Measurements from ENCODE around the gene F7. TPM values are rescaled to one million over a fixed set of nuclear protein-coding genes. Genes with fewer than 3 reads are reported as not detected.

F7 gene
- total RNA-seq, 3 donors from 2014 or later (not counting 1 experiment from before 2014, with no cell fraction given) = 0.25 to 0.91 TPM; not detected in 1

DNA sequence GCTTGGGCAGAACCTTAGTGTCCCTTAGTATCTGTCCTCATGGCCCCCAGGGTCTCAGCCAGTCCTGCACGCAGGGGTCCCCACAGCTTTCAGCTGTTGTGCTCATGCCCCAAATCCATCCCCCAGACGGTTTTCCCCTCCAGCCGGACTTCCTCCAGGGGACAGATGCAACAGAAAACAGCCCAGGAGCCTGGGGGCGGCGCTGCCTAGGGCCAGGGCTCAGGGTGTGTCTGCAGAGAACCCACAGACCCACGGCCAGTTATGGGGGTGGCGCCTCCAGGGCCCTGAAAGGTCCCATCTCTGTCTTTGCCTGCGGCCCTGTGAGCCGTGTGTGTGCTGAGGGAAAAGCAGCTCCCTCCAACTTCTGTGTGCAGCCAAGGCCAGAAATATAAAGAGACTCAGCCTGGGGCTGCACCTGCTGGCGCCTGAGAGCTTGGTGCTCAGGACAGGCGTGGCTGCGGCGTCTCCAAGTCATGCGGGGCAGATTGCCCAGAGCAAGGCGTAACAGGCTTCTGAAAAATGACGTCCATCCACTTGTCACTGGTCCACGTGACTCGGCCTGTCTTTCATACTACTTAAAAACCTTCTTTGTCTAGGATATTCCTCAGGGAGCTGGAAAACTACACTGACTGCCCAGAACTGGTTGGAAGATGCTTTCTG, 22.1 kb upstream of the F7 start:
- no peaks in the 10 kb centered on the region for H3K9me3 Mint-ChIP-seq
- no peaks in the 10 kb centered on the region for H3K27me3 Mint-ChIP-seq (ENCODE audit: low read depth in 2 of 2)
- Histone ChIP-seq H3K36me3 (ENCODE audit: control insufficient read depth, insufficient read depth, low read length) (no peaks in the 10 kb centered on the region), H3K9me3 (ENCODE audit: control insufficient read depth, insufficient read depth, low read length) (no peaks in the 10 kb centered on the region), H3K4me3 (ENCODE audit: low read length) (no peak overlapping the region), H3K4me1 (ENCODE audit: control insufficient read depth, insufficient read depth, low read length) (no peaks in the 10 kb centered on the region), H3K27me3 (ENCODE audit: control insufficient read depth, insufficient read depth, low read length) (no peaks in the 10 kb centered on the region), H3K27ac (ENCODE audit: low read length) (no peak overlapping the region)
- TF ChIP-seq, protein P1, sequence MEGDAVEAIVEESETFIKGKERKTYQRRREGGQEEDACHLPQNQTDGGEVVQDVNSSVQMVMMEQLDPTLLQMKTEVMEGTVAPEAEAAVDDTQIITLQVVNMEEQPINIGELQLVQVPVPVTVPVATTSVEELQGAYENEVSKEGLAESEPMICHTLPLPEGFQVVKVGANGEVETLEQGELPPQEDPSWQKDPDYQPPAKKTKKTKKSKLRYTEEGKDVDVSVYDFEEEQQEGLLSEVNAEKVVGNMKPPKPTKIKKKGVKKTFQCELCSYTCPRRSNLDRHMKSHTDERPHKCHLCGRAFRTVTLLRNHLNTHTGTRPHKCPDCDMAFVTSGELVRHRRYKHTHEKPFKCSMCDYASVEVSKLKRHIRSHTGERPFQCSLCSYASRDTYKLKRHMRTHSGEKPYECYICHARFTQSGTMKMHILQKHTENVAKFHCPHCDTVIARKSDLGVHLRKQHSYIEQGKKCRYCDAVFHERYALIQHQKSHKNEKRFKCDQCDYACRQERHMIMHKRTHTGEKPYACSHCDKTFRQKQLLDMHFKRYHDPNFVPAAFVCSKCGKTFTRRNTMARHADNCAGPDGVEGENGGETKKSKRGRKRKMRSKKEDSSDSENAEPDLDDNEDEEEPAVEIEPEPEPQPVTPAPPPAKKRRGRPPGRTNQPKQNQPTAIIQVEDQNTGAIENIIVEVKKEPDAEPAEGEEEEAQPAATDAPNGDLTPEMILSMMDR (IDR thresholded peaks at IDR 0.05) = no peak
- no peaks in the 10 kb centered on the region for H3K4me1 Mint-ChIP-seq
- H3K27ac Mint-ChIP-seq = no peak overlapping the region
- no peak for ATAC-seq
- no peaks in the 10 kb centered on the region for H3K36me3 Mint-ChIP-seq
- 90% methylated on average over 18 of the region's 18 CpGs for WGBS (ENCODE audit: insufficient coverage)
- no peak overlapping the region for H3K4me3 Mint-ChIP-seq
- no peak for DNase-seq
- intact Hi-C loops (cut with micrococcal nuclease) = no loop called here

DNA sequence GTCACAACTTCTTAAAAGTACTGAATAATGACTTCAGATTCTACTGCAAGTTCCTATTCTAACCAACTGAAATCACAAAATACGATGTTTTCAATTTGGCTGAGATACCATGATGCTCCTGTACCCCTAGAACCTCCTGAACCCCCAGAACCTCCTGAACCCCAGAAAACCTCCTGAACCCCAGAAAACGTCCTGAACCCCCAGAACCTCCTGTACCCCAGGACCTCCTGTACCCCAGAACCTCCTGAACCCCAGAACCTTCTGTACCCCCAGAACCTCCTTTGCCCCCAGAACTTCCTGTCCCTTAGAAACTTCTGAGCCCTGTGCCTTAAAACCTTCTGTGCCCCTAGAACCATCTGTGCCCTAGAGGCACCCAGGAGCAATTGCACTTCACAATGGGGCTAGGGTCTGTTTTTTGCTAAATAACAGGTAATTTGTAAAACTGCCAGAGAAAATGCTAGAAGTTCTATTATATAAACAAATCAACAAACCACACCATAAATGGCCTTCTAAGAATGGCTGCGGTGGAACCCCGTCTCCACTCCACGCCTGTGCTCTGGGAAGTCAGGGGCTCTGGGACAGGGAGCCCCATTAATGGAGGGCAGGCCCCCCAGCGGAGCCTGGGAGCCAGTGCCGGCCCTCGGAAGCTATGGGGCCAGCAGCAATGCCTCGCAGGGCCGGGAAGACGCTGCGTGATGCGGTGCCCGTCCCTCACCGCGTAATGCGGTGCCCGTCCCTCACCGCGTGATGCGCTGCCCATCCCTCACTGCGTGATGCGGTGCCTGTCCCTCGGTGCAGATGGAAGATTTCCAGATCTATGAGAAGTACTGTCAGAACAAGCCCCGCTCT, 21.3 kb upstream of the F7 start:
- Mint-ChIP-seq H3K27me3 (ENCODE audit: low read depth in 2 of 2) (no peaks in the 10 kb centered on the region), H3K4me1 (no peaks in the 10 kb centered on the region), H3K27ac (no peak overlapping the region), H3K9me3 (no peaks in the 10 kb centered on the region), H3K36me3 (no peaks in the 10 kb centered on the region), H3K4me3 (no peak overlapping the region)
- TF ChIP-seq, protein P1 (IDR thresholded peaks at IDR 0.05) = no peak
- Histone ChIP-seq H3K4me1 (ENCODE audit: control insufficient read depth, insufficient read depth, low read length) (no peaks in the 10 kb centered on the region), H3K9me3 (ENCODE audit: control insufficient read depth, insufficient read depth, low read length) (no peaks in the 10 kb centered on the region), H3K4me3 (ENCODE audit: low read length) (no peak overlapping the region), H3K27me3 (ENCODE audit: control insufficient read depth, insufficient read depth, low read length) (no peaks in the 10 kb centered on the region), H3K27ac (ENCODE audit: low read length) (no peak overlapping the region), H3K36me3 (ENCODE audit: control insufficient read depth, insufficient read depth, low read length) (no peaks in the 10 kb centered on the region)
- 96% methylated on average over 25 of the region's 25 CpGs for WGBS (ENCODE audit: insufficient coverage)
- DNase-seq (no peak), ATAC-seq (no peak)
- intact Hi-C loops (cut with micrococcal nuclease) = no loop called here

DNA sequence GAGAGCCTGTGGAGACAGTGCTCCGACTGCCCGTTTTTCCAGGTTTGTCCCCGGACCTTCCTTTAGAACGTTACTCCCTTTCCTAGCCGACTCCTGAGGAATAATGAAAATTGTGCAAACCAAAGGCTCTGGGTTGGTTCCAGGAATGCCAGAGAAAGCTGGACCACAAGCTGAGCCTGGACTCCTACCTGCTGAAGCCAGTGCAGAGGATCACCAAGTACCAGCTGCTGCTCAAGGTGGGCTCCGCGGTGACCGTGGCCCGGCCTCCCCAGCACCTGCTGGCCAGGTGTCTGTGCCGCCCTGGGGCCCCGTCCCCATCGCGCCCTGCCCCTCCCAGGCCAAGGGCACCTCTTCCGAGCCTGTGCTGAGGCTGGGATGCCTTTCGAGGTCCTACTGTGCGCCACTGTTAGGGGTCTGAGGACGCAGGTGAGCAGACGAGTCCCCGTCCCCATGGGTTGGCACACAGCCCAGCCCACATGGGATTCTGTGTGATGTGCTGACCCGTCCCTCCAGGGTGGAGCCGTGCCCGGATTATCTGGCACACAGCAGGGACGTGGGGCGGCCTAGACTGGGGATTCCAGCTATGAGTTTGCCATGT, 20.5 kb upstream of the F7 start:
- Mint-ChIP-seq H3K27ac (no peak overlapping the region), H3K9me3 (no peaks in the 10 kb centered on the region), H3K4me1 (no peaks in the 10 kb centered on the region), H3K36me3 (no peaks in the 10 kb centered on the region), H3K27me3 (ENCODE audit: low read depth in 2 of 2) (no peaks in the 10 kb centered on the region), H3K4me3 (no peak overlapping the region)
- no peak overlapping the region for H3K27ac ChIP-seq (ENCODE audit: low read length)
- intact Hi-C loops (cut with micrococcal nuclease) = no loop called here
- no peaks in the 10 kb centered on the region for H3K9me3 ChIP-seq (ENCODE audit: control insufficient read depth, insufficient read depth, low read length)
- no peak overlapping the region for H3K4me3 ChIP-seq (ENCODE audit: low read length)
- H3K4me1 ChIP-seq (ENCODE audit: control insufficient read depth, insufficient read depth, low read length) = no peaks in the 10 kb centered on the region
- no peaks in the 10 kb centered on the region for H3K27me3 ChIP-seq (ENCODE audit: control insufficient read depth, insufficient read depth, low read length)
- TF ChIP-seq, protein P1 (IDR thresholded peaks at IDR 0.05) = no peak
- WGBS (ENCODE audit: insufficient coverage) = 92% methylated on average over 24 of the region's 24 CpGs
- H3K36me3 ChIP-seq (ENCODE audit: control insufficient read depth, insufficient read depth, low read length) = no peaks in the 10 kb centered on the region
- DNase-seq = no peak
- no peak for ATAC-seq
